Upper lobe of left lung (tissue), 4 donors: ENCODE measurements around the gene CBX2.

Experiments
- CTCF ChIP-seq, 6 experiments: fragments of 450-650 bp in 4 of 6; fragments of 200-600 bp in 2 of 6; sonication (generic) in 2 of 6; IDR thresholded peaks; one replicate each; pipeline ENCODE4 v1.5.1; 2016 to 2019; ENCODE audit warnings: antibody characterized with exemption in 6 of 6
- POLR2A ChIP-seq, 4 donors: fragments of 450-650 bp; IDR thresholded peaks; one replicate each; pipeline ENCODE4 v1.5.1; 2016 to 2017; ENCODE audit warnings: antibody characterized with exemption in 4 of 4, mild to moderate bottlenecking in 2 of 4

GRCh38 chr17:79779084-79779529 lies 1.2 kb downstream of the CBX2 start:
- TF ChIP-seq POLR2A (IDR thresholded peaks at IDR 0.05) (no peak), CTCF (IDR thresholded peaks at IDR 0.05) (no peak)
